M059J (cell line): ENCODE measurements around the gene UBE2QL1. TPM values are rescaled to one million over a fixed set of nuclear protein-coding genes. Genes with fewer than 3 reads are reported as not detected.

Source experiments
- DNase-seq: peaks from one replicate; pipeline ENCODE4 v3.0.0-alpha.2; 2012; ENCODE audit warnings: low read depth
- total RNA-seq: library from RNA; depleted of rRNA; stranded (reverse); fragments of >200 nt; shearing (Covaris generic); gene quantifications from 2 replicates; pipeline ENCODE4 v1.2.3, GENCODE V29; 2014

The UBE2QL1 gene
- total RNA-seq, 1 experiment from 2014 or later: 0.02 TPM

DNA sequence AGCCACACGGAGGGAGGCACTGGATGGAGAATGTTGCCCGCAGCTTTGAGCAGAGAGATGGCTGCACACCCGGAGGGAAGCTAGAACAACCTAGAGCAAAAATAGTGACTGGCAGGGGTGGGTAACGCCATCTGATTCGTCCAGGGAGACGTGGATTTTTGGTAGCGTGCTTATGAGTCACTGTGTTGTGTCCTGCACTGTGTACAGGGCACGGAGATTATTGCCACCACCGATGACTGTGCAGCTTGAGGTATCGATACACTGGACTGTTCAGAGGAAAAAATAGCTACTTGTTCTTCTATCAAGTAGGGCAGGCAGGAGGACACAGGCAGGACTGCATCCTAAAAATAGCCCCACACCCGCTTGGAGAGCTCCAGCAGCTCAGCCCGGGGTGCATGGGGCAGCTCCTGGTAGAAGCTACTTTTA lies 6.0 kb downstream of the UBE2QL1 start:
- no peak for DNase-seq

DNA sequence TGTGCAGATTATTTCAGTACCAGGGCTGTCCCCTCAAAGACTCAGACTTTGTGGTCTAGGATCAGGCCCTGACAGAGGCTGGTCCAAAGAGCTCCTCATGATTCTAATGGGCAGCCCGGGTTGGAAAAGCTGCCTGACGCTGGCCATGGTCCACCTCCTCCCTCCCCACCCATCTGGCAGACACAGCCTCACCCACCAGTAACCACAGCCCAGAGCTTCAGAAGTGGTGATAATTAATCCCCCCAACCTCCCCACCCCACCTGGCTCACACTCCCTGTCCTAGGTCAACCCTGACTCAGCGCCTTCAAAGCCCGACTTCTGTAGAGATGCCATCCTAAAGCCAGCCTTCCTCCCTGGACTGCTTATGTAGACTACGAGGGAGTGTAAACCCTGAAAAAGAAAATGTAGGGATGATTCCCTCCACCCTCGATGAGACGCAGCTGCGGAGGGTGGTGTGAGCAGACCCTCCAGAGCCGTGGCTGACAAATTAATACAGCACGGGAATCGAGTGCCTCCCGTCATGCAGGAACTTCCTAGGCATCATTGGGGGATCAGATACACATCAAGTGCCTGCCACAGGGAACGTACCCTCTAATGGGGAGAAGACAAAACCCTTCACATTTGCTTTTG lies 7.0 kb downstream of the UBE2QL1 start:
- no peak for DNase-seq

GRCh38 chr5:6456766-6457370 lies 8.2 kb downstream of the UBE2QL1 start:
- no peak for DNase-seq

DNA sequence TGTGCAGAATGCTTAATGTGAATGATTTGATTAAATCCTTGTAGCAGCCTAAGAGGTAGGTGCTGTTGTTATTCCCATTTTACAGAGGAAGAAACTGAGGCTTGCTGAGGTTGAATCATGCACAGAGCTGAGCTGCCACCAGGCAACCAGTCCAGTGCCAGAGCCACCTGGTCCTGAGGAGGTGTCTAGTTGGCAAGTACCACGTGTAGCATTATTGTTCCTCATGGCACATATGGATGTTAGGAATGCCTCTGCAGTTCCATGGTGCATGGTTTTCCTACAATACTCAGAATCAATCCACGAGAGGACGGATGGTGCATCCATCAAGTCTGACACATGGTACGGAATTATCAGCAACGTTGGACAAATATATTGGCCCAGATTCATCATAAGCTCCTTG lies 8.9 kb downstream of the UBE2QL1 start:
- no peak for DNase-seq

DNA sequence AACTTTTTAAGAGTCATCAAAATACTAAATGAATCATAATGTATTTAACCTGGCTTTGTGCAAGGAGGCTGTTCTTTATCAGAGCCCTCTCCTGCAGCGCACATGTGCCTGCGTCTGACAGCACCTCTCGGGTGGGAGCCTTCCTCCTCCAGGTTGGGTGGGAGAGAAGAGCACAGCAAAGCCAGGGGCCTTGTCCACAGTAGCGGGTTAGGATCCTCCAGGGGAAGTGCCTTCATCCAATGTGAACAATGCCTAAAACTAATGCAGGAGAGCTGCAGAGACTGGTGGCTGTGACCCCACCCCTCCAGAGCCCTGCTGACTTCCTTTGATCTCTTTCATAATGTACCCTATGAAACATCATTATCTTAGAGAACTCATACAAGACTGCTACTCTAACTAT lies 10.2 kb downstream of the UBE2QL1 start:
- DNase-seq: no peak

DNA sequence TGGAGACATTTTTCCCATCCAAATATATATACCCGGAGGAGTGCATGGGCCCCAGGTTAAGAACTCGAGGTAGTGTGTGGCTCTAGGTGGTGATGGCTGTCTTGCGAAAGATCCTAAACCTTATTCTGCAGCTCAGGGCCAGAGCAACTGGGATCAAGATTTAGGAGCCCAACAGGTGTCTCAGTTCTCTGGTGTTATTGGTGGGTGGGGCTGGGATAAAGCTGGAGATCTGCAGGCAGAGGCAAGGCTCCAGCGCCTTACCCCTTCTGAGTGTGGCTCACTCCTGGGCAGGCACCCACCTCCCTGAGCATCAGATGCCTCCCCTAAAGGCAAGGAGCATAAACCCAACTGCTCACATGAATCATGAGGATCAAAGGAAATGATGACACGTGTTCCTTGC lies 11.2 kb downstream of the UBE2QL1 start:
- DNase-seq: no peak

GRCh38 chr5:6461006-6461405 lies 12.3 kb downstream of the UBE2QL1 start:
- no peak for DNase-seq

- DNase-seq: peak; percentile 10
Measured at GRCh38 chr5:6461793-6462650, 13.4 kb downstream of the UBE2QL1 start.

GRCh38 chr5:6462671-6463070 lies 14.0 kb downstream of the UBE2QL1 start:
- no peak for DNase-seq

GRCh38 chr5:6464441-6464840 lies 15.8 kb downstream of the UBE2QL1 start:
- no peak for DNase-seq

DNA sequence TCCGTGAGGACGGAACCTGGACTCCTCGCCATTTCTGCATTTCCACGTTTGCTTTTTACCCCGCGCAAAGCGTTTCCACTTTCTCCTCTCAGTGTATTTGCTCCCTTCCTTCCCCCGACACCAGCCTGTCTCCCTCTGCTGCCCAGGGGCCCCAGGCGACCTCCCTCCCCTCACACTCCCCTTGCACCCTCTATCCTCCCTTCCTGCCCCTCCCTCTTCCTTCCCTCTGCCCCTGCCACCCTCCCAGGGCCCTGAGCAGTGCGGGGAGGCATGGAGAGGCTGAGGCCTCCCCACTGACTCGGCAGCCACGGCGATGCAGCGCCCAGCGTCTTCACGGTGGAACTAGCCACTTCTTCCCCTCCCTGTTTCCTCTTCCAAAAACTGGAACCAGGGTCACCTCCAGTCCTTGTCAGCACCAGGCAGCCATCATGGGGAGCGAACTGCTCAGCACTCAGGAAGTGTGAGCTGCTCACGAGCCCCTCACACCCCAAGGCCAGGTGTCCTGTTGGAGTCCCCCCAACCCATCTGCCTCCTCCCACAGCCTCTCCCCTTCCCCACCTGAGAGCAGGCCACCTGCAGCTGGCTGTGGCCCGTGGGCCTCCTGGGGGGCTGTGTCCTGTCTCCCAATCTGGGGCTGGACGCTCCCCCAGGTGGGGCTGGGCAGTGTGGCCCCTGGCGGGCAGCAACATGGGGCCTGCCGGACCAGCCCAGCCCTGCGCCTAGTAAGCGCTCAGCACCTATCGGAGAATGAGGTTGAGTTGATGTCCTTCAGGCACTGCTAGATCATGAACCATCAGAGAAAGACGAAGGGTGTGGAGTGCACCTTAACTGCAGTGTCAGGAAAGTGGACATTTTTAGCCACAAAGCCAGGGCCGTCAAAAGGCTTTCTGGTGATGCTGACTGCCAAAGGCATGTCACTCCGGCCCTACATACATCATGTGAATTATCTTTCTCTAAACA lies 17.5 kb downstream of the UBE2QL1 start:
- DNase-seq: no peak

DNA sequence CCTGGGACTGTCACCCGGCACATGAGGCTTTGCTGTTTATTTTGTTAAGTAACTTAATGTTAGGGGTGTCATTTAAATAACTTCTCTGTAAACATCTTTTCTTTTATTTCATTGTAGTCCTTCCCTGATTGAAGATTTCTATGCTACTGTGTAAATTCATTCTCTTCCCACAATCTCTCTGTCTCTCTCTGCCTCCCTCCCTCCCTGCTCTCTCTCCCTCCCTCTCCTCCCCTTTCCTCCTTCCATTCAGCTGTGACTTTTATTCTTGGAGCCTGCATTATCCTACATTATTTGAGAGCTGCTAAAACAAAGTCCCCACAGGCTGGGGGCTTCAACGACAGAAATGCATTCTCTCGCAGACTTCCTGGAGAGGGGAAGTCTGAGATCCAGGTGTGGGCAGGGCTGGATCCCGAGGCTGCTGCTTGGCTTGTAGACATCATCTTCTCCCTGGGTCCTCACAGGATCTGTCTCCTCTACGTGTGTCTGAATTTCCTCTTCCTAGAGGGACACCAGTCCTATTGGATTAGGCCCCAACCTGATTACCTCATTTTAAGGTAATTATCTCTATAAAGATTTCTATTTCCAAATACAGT lies 18.4 kb downstream of the UBE2QL1 start:
- no peak for DNase-seq

- DNase-seq: no peak
Measured at GRCh38 chr5:6467591-6467990, 18.9 kb downstream of the UBE2QL1 start.

DNA sequence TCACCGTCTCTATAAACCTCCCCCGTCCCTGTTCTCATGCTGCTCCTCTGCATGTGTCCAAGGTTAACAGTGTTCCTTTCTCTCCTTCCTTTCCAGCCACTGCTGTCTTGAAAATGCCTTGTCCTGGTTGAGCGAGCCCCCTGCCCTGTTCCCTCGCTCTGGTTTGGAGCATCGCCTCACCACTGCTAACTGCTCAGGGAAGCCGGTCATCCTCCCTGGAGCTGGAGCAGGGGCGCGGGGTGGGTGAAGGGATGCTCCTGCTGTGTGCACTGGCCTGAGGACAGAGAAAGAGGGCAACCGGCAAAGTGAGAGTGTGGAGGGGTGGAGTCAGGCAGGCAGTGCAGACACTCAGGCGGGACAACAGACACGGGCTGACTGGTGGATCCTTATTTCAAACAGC lies 19.4 kb downstream of the UBE2QL1 start:
- no peak for DNase-seq

- no peak for DNase-seq
Measured at GRCh38 chr5:6468870-6469269, 20.2 kb downstream of the UBE2QL1 start.

GRCh38 chr5:6469836-6470235 lies 21.2 kb downstream of the UBE2QL1 start:
- DNase-seq: no peak

- DNase-seq: no peak
Measured at GRCh38 chr5:6470672-6471071, 22.0 kb downstream of the UBE2QL1 start.

- no peak for DNase-seq
Measured at GRCh38 chr5:6471252-6471651, 22.6 kb downstream of the UBE2QL1 start.

DNA sequence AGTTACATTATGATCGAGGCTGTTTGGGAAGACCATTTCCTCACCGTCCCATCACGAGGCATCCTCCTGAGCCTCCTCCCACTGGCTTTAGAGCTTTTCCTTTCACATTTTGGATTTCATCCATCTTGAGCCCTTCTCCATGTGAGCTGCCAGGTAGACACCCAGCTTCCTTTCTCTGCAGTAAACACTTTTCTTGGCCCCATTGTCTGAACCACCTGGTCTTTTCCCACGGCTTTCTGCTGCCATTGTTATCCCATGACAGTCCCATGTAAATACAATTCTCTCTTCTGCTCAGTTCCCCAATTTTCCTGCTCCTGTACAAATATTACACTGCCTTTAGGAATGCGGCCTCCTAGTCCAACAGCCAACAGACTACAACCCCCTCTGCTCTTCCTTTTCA lies 24.1 kb downstream of the UBE2QL1 start:
- DNase-seq: no peak

- no peak for DNase-seq
Measured at GRCh38 chr5:6473284-6473683, 24.6 kb downstream of the UBE2QL1 start.

DNA sequence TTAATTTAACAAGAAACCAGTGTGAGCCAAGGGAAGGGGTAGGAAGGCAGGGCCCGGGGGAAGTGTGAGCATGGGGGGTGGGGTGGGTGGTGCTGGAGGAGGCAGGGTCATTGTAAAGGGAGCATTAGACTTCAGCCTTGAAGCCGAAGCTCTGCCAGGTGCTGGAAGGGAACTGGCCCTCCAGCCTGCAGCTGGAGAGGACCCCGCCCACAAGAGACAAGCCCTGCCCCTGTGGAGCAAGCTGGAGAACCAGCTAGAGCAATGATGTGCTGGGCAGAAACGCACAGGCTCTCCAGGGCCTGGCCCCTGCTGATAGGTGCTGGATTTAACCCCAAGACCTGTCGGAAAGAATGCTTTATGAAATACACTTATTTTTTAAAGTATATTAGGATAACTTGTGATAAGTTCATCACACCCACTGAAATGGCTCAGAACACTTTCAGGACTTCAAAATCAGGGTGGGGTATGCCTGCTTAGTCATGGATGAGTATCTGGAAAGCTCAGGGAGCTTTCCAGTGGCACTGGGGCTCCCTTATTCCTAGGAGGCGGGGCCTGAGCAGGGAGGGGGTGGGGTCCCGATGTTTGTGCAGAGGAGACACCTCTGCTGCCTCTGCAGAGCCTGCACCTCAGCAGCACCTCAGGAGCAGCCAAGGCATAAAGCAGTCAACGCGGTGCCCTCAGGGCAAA lies 27.1 kb downstream of the UBE2QL1 start:
- DNase-seq: no peak
